ENCODE data around the gene FAH. TPM values are rescaled to one million over a fixed set of nuclear protein-coding genes. Genes with fewer than 3 reads are reported as not detected.

Gene FAH
- total RNA-seq, 1 donor from 2014 or later, result 6.2 TPM

DNA sequence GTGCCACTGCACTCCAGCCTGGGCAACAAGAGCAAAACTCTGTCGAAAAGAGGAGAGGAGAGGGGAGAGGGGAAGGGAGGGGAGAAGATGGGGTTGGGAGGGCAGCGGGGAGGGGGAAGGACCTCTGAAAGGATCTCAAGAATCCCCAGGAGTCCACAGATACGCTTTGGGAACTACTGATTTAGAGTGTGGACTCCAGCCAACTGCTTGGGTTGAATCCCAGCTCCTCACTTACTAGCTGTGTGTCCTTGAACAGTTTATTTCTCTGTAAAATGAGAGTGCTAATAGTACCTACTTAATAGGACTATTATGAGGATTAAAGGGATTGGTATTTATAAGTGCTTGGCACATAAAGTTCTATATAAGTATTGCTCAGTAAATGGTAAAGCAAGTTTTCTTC lies 45.0 kb upstream of the FAH start:
- TF ChIP-seq CTCF (IDR thresholded peaks at IDR 0.05; ENCODE audit: unreplicated experiment), result no peak
- Mint-ChIP-seq H3K9me3 (ENCODE audit: unreplicated experiment) (no peaks in the 10 kb centered on the region), H3K27me3 (ENCODE audit: unreplicated experiment) (no peaks in the 10 kb centered on the region), H3K4me1 (ENCODE audit: unreplicated experiment) (peaks cover 2% of the 10 kb centered on the region), H3K36me3 (ENCODE audit: low read depth, unreplicated experiment) (no peaks in the 10 kb centered on the region), H3K4me3 (ENCODE audit: unreplicated experiment) (no peak overlapping the region), H3K27ac (ENCODE audit: unreplicated experiment) (no peak overlapping the region)
- no peak for DNase-seq (ENCODE audit: low spot score)

GRCh38 chr15:80109388-80109787 lies 43.4 kb upstream of the FAH start:
- H3K36me3 Mint-ChIP-seq (ENCODE audit: low read depth, unreplicated experiment), result no peaks in the 10 kb centered on the region
- H3K27ac Mint-ChIP-seq (ENCODE audit: unreplicated experiment), result no peak overlapping the region
- no peak for TF ChIP-seq CTCF (IDR thresholded peaks at IDR 0.05; ENCODE audit: unreplicated experiment)
- no peaks in the 10 kb centered on the region for H3K27me3 Mint-ChIP-seq (ENCODE audit: unreplicated experiment)
- H3K4me1 Mint-ChIP-seq (ENCODE audit: unreplicated experiment), result peaks cover 2% of the 10 kb centered on the region
- DNase-seq (ENCODE audit: low spot score), result no peak
- no peaks in the 10 kb centered on the region for H3K9me3 Mint-ChIP-seq (ENCODE audit: unreplicated experiment)
- H3K4me3 Mint-ChIP-seq (ENCODE audit: unreplicated experiment), result no peak overlapping the region

- H3K27me3 Mint-ChIP-seq (ENCODE audit: unreplicated experiment), result no peaks in the 10 kb centered on the region
- peaks cover 2% of the 10 kb centered on the region for H3K4me1 Mint-ChIP-seq (ENCODE audit: unreplicated experiment)
- H3K4me3 Mint-ChIP-seq (ENCODE audit: unreplicated experiment), result no peak overlapping the region
- no peak for DNase-seq (ENCODE audit: low spot score)
- no peak overlapping the region for H3K27ac Mint-ChIP-seq (ENCODE audit: unreplicated experiment)
- no peak for TF ChIP-seq CTCF (IDR thresholded peaks at IDR 0.05; ENCODE audit: unreplicated experiment)
- H3K9me3 Mint-ChIP-seq (ENCODE audit: unreplicated experiment), result no peaks in the 10 kb centered on the region
- H3K36me3 Mint-ChIP-seq (ENCODE audit: low read depth, unreplicated experiment), result no peaks in the 10 kb centered on the region
Measured at GRCh38 chr15:80110920-80111319, 41.9 kb upstream of the FAH start.

GRCh38 chr15:80114114-80114513 lies 38.7 kb upstream of the FAH start:
- H3K4me1 Mint-ChIP-seq (ENCODE audit: unreplicated experiment), result peaks cover 2% of the 10 kb centered on the region
- no peak for TF ChIP-seq CTCF (IDR thresholded peaks at IDR 0.05; ENCODE audit: unreplicated experiment)
- H3K27ac Mint-ChIP-seq (ENCODE audit: unreplicated experiment), result no peak overlapping the region
- no peaks in the 10 kb centered on the region for H3K9me3 Mint-ChIP-seq (ENCODE audit: unreplicated experiment)
- no peaks in the 10 kb centered on the region for H3K27me3 Mint-ChIP-seq (ENCODE audit: unreplicated experiment)
- no peak for DNase-seq (ENCODE audit: low spot score)
- no peaks in the 10 kb centered on the region for H3K36me3 Mint-ChIP-seq (ENCODE audit: low read depth, unreplicated experiment)
- no peak overlapping the region for H3K4me3 Mint-ChIP-seq (ENCODE audit: unreplicated experiment)

- no peak for DNase-seq (ENCODE audit: low spot score)
- H3K4me3 Mint-ChIP-seq (ENCODE audit: unreplicated experiment), result no peak overlapping the region
- H3K27me3 Mint-ChIP-seq (ENCODE audit: unreplicated experiment), result no peaks in the 10 kb centered on the region
- peaks cover 2% of the 10 kb centered on the region for H3K4me1 Mint-ChIP-seq (ENCODE audit: unreplicated experiment)
- no peaks in the 10 kb centered on the region for H3K36me3 Mint-ChIP-seq (ENCODE audit: low read depth, unreplicated experiment)
- no peak overlapping the region for H3K27ac Mint-ChIP-seq (ENCODE audit: unreplicated experiment)
- TF ChIP-seq CTCF (IDR thresholded peaks at IDR 0.05; ENCODE audit: unreplicated experiment), result no peak
- H3K9me3 Mint-ChIP-seq (ENCODE audit: unreplicated experiment), result no peaks in the 10 kb centered on the region
Measured at GRCh38 chr15:80115021-80115420, 37.8 kb upstream of the FAH start.

Measured in endothelial cell (in vitro differentiated cells).